ENCODE data around the gene ESPNL.

GRCh38 chr2:238082827-238083226, 17.3 kb upstream of the ESPNL start:
- TF ChIP-seq, protein P1, sequence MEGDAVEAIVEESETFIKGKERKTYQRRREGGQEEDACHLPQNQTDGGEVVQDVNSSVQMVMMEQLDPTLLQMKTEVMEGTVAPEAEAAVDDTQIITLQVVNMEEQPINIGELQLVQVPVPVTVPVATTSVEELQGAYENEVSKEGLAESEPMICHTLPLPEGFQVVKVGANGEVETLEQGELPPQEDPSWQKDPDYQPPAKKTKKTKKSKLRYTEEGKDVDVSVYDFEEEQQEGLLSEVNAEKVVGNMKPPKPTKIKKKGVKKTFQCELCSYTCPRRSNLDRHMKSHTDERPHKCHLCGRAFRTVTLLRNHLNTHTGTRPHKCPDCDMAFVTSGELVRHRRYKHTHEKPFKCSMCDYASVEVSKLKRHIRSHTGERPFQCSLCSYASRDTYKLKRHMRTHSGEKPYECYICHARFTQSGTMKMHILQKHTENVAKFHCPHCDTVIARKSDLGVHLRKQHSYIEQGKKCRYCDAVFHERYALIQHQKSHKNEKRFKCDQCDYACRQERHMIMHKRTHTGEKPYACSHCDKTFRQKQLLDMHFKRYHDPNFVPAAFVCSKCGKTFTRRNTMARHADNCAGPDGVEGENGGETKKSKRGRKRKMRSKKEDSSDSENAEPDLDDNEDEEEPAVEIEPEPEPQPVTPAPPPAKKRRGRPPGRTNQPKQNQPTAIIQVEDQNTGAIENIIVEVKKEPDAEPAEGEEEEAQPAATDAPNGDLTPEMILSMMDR (IDR thresholded peaks at IDR 0.05; ENCODE audit: insufficient read depth, low read length, poor library complexity, severe bottlenecking) = no peak
- TF ChIP-seq EZH2phosphoT487 (conservative IDR thresholded peaks at IDR 0.05; ENCODE audit: low read length) = no peak

All from SU-DHL-6 (cell line).